GM21723 (cell line): ENCODE data around the gene SBNO2.
"Not testable (repeated sequence)": the region's sequence is repeated elsewhere in the genome, so short reads cannot be mapped to it uniquely, and the experiment has no call there.

Experiments used
- ATAC-seq: cut with Tn5 transposase; IDR thresholded peaks from one replicate; pipeline ENCODE4 v1.9.1; 2021; ENCODE audit warnings: mild to moderate bottlenecking, moderate library complexity; ENCODE audit not compliant: unreplicated experiment

Gene SBNO2

DNA sequence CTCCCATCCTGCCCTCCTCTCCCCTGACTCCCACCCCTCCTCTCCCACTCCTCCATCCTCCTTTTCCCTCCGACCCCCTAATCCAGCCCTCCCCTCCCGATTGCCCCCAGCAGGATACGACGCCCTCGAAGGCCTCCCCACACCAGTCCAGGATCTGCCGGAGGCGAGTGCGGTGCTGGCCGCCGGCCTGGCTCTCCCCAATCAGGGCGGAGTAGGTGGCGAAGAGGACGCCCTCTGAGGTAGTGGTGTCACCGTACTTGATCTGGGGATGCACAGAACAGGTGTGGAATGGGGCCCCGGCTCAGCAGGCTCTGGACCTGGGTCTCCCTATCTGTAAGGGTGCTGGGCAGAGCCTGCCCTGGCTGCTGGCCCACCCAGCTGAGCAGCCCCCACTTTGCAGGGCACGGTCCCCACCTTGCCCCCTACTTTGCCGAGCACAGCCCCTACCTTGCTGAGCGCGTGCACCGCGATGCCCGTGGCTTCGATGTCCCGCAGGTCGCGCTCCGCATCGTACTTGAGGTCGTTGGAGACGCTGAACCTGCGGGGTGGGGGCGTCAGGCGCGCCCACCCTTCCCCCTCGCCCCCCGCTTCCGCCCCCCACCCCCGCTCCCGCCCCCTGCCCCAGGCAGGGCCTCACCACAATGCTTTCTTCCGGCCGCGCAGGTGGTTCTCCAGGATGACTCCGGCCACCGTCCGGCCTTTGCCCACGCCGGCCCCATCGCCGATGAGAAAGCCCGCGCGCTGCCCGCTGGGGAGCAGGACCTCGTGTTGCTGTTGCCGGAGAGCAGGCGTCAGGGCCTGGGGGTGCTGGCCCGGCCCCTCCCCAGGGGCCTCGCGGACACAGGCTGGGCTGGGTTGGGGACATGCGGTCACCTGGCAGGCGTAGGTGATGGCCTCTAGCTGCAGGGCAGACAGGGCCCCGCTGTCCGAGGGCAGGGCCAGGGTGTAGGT, 51.8 kb downstream of the SBNO2 start:
- no peak for ATAC-seq

GRCh38 chr19:1121395-1121794, 52.7 kb downstream of the SBNO2 start:
- ATAC-seq, result no peak

DNA sequence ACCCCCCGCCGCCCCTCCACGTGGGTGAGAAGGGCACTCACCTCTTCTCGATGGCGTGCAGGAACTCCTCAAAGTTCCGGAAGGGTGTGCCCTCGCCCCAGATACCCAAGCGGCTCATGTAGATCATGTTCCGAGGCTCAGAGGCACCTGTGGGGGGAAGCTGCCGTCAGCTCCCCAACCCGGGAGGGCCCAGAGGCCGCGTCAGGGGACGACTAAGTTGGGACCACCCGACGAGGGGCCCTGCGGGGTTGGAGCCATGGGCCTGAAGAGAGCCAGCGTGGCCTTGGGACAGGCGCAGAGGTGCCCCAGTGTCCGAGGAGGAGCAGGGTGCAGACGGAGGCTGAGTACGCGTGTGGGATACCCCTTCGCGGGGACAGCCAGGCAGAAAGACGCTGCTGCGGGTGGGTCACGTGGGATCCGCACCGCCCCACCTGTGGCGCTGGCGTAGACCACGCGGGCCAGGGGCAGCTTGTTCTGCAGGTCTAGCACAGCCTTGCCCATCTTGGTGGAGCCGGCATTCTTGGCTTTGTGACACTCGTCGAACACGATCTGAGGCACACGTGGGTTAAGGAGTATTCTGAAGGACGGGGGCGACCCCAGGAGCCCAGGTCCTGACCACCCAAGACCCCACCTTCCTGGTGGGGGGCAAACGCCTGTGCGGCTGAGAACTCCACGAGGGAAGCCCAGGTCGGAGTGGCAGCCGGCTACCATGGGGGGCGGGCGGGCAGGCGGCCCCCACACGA, 54.4 kb downstream of the SBNO2 start:
- ATAC-seq, result no peak

DNA sequence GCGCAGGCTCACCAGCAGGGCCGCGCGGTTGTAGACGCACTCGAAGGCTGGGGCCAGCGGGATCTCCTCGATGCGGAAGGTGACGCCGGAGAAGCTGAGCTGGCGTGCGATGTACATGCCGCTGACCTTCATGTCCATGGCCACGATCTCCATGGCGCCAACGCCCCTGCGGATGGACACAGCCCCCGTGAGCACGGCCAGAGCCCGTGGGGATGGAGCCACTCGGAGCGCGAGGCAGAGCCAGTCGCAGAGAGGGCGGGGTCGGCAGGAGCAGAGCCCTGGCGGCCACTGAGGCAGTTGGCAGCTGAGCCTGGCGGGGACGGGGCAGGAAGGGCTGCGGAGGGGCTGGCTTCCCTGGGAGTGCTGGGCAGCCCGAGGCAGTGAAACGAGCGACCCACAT, 55.1 kb downstream of the SBNO2 start:
- no peak for ATAC-seq

DNA sequence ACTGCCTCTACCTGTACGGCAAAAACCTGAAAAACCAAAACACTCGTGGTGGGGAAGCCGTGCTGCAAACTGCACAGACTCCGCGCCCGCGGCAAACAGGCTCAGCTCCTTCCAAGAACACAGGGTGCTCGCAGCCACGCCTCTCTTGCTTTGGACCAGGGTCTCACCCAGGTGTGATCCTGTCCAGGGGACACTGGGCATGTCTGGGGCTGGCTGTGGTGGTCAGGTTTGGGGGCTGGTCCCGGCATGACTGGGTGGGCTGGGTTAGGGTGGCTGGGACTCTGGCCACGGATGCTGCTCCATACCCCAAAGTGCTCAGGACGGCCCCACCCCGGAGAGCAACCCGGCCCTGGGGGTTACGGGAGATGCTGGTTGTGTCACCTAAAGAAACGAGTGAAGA, 56.4 kb downstream of the SBNO2 start:
- ATAC-seq, result no peak

DNA sequence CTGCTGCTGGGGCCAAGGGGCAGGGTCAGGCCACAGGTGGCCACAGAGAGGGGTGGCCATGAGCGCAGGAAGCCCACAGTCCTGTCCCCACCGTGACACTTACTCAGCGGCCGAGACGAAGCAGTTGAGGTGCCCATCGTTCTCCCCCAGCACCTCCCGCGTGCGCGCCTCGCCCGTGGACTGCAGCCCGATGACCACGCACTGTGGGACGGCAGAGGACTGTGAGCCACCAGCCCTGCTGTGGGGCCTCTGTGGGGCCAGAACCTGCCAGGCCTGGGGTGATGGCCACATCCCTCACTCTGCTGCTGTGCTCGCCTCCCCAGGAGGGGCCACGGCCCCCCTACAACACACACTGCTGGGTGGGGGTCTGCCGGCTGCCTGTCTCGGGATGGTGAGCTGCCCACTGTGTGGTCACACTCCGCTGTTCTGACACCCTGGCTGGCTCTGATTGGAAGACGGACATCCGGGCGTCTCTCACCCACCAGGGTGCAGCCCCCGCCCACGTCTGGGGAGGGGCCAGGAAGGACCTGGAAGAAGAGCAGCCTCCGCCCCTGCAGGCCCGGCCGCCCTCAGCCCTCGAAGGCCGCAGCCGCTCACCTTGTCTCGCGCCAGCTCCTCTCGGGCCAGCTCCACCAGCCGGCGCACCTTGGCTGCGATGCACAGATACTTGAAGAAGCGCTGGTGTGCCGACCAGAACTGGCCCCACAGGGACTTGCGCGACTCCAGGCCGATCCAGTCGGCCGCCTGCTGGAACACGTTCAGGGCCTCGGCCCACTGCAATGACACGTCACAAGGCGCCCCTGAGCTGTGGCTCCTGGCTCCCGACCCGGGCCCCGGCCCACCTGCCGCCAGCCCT, 57.1 kb downstream of the SBNO2 start:
- no peak for ATAC-seq

- ATAC-seq, result no peak
Measured at GRCh38 chr19:1115646-1116420, 58.2 kb downstream of the SBNO2 start.

GRCh38 chr19:1114728-1115127, 59.3 kb downstream of the SBNO2 start:
- ATAC-seq, result not testable (repeated sequence)

GRCh38 chr19:1113986-1114483, 60.0 kb downstream of the SBNO2 start:
- no peak for ATAC-seq

- ATAC-seq, result no peak
Measured at GRCh38 chr19:1113030-1113985, 60.8 kb downstream of the SBNO2 start.

DNA sequence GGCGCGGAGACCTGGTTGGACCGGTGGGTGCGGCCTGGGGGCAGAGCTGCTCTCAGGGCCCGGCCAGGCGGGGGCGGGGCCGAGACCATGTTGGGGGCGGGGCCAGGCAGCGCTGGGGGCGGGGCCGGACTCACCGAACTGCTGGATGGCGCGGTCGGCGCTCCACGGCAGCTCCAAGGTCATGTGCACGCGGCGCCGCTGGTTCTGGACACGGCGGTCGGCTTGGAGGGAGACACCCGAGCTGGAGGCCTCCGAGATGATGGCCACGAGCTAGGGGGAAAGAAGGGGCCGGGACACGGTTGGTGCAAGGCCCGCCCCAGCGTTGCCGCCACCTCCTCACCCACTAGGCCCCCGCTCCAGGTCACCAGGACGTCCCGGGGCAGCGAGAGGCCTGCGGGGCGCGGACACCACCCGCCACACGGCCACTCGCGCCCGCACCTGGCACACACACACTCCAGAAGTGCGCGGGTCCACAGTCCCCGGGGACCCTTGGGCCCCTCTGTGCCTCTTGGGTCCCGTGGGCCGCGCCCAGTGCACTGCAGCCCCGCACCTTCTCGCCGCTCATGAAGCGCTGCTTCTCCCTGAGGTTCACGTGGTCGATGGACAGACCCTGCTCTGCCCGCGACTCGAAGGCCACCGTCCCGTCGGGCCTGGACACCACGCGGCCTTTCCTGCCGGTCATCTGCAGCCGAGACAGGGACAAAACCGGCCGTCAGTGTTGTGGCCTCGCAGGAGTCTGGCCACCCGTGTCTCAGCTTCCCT, 61.6 kb downstream of the SBNO2 start:
- no peak for ATAC-seq

GRCh38 chr19:1111641-1112267, 62.3 kb downstream of the SBNO2 start:
- ATAC-seq, result no peak

GRCh38 chr19:1110809-1111640, 63.0 kb downstream of the SBNO2 start:
- no peak for ATAC-seq

- ATAC-seq, result no peak
Measured at GRCh38 chr19:1109697-1110671, 64.1 kb downstream of the SBNO2 start.

GRCh38 chr19:1109032-1109551, 65.0 kb downstream of the SBNO2 start:
- no peak for ATAC-seq
